K562 (cell line): ENCODE data around the gene BTBD17. TPM values are rescaled to one million over a fixed set of nuclear protein-coding genes. Genes with fewer than 3 reads are reported as not detected.
A peak's percentile ranks its signal among the peaks of the same experiment; 100 is the strongest.

Experiments used
- ATAC-seq: fragments of 200-7000 bp; cut with Tn5 transposase; 3 replicates; pipeline ENCODE4 v1.9.1; 2020; ENCODE audit warnings: moderate library complexity
- BruUV-seq: library from RNA; stranded (reverse); fragments of 400-500 nt; replicated peaks from 2 replicates; lab custom pipeline; 2021; lab: Mats Ljungman, UMichigan
- CTCF ChIA-PET: fragments of 300-600 bp; formaldehyde crosslinking; extraction: SDS; loops from one replicate; lab custom pipeline; 2021; ENCODE audit warnings: low intra/inter-chr PET ratio; lab: Yijun Ruan, JAX
- POLR2A ChIA-PET: fragments of 300-600, 350-650 bp; sonication (Branson Sonifier 250); formaldehyde crosslinking; extraction: SDS; loops from one replicate; lab custom pipeline; 2021; ENCODE audit warnings: antibody characterized with exemption, inconsistent platforms; lab: Yijun Ruan, JAX
- DNase-seq, 4 experiments: peaks; one replicate each; pipeline versions ENCODE4 v3.0.0 to v3.0.0-alpha.2; 2011 to 2018; ENCODE audit warnings: low spot score in 3 of 4, mixed read lengths in 3 of 4; ENCODE audit errors: extremely low read depth in 1 of 4
- FAIRE-seq: peaks from 2 replicates; lab custom pipeline; 2011; peaks lifted over from hg19 to GRCh38; lab: Jason Lieb, UNC
- H2AFZ ChIP-seq: 2 replicates; pipeline ENCODE4 v1.6.0; 2011; ENCODE audit warnings: low read depth, low read length, control low read depth, inconsistent platforms
- H3K27ac ChIP-seq: fragments of 200-600 bp; 3 replicates; pipeline ENCODE4 v1.8.0; 2011; ENCODE audit warnings: low read depth, mild to moderate bottlenecking, control low read depth, inconsistent platforms, low read length, moderate library complexity, mixed read lengths; ENCODE audit errors: extremely low read depth
- H3K27me3 ChIP-seq, 2 experiments: fragments of 300-600 bp in 1 of 2; 2 replicates in 1 of 2; 3 replicates in 1 of 2; pipeline versions ENCODE4 v1.6.0 to v1.8.0; 2011; ENCODE audit warnings: inconsistent platforms in 2 of 2, low read length in 2 of 2, mild to moderate bottlenecking in 1 of 2, mixed read lengths in 1 of 2, moderate library complexity in 1 of 2; ENCODE audit not compliant: control insufficient read depth in 2 of 2, insufficient read depth in 2 of 2
- H3K36me3 ChIP-seq: fragments of 300-600 bp; 3 replicates; pipeline ENCODE4 v1.8.0; 2011; ENCODE audit warnings: mild to moderate bottlenecking, low read length, inconsistent platforms; ENCODE audit not compliant: control insufficient read depth, insufficient read depth
- H3K4me1 ChIP-seq, 2 experiments: fragments of 200-600 bp in 1 of 2; replicated peaks in 1 of 2; 2 replicates in 1 of 2; 3 replicates in 1 of 2; pipeline versions ENCODE4 v1.5.1 to v1.8.0; 2011; ENCODE audit warnings: inconsistent platforms in 2 of 2, low read length in 2 of 2, mild to moderate bottlenecking in 1 of 2, mixed read lengths in 1 of 2, moderate library complexity in 1 of 2; ENCODE audit not compliant: control insufficient read depth in 2 of 2, insufficient read depth in 2 of 2
- H3K4me2 ChIP-seq: 2 replicates; pipeline ENCODE4 v1.6.1; 2011; ENCODE audit warnings: low read length, control low read depth, inconsistent platforms, mixed read lengths; ENCODE audit not compliant: insufficient read depth
- H3K4me3 ChIP-seq: fragments of 200-600 bp; sonication (generic), shearing (Covaris generic); 2 replicates; pipeline ENCODE4 v1.5.1; 2016; ENCODE audit warnings: control low read depth, inconsistent platforms
- H3K79me2 ChIP-seq: fragments of 200-600 bp; 3 replicates; pipeline ENCODE4 v1.8.0; 2011; ENCODE audit warnings: low read length, inconsistent platforms; ENCODE audit not compliant: control insufficient read depth, insufficient read depth
- H3K9ac ChIP-seq, 2 experiments: 2 replicates each; pipeline versions ENCODE4 v1.6.0 to v1.6.1; 2011; ENCODE audit warnings: low read depth in 2 of 2, low read length in 2 of 2, control low read depth in 1 of 2, inconsistent platforms in 1 of 2, mild to moderate bottlenecking in 1 of 2, mixed read lengths in 1 of 2; ENCODE audit not compliant: insufficient read depth in 1 of 2
- H3K9me1 ChIP-seq: one replicate; pipeline ENCODE4 v1.6.0; 2011; ENCODE audit warnings: inconsistent platforms, mild to moderate bottlenecking, low read length, moderate library complexity; ENCODE audit not compliant: control insufficient read depth, insufficient read depth
- H3K9me3 ChIP-seq: replicated peaks from 2 replicates; pipeline ENCODE4 v1.5.1; 2011; ENCODE audit warnings: low read depth, low read length, inconsistent platforms; ENCODE audit not compliant: control insufficient read depth, insufficient read depth
- H4K20me1 ChIP-seq: replicated peaks from 2 replicates; pipeline ENCODE4 v1.6.1; 2011; ENCODE audit warnings: low read length, inconsistent platforms, mixed read lengths; ENCODE audit not compliant: control insufficient read depth, insufficient read depth
- ATF3 ChIP-seq, 2 experiments: fragments of 450-650 bp in 1 of 2; sonication (generic) in 1 of 2; formaldehyde crosslinking in 1 of 2; IDR thresholded peaks in 1 of 2; conservative IDR thresholded peaks in 1 of 2; 2 replicates each; pipeline versions ENCODE4 v1.6.1 to v1.8.1; 2016 to 2023; ENCODE audit warnings: mild to moderate bottlenecking in 2 of 2, moderate library complexity in 2 of 2, inconsistent platforms in 1 of 2, missing genetic modification reagents in 1 of 2
- JUND ChIP-seq, 2 experiments: IDR thresholded peaks; 2 replicates in 1 of 2; 3 replicates in 1 of 2; pipeline ENCODE4 v1.6.1; 2011; ENCODE audit warnings: borderline replicate concordance in 2 of 2, low read depth in 2 of 2, low read length in 2 of 2, improper control_type of control experiment in 1 of 2, missing biosample characterization in 1 of 2, missing genetic modification characterization in 1 of 2, missing genetic modification reagents in 1 of 2
- MYBL2 ChIP-seq, 2 experiments: fragments of 450-650 bp in 1 of 2; sonication (generic) in 1 of 2; formaldehyde crosslinking in 1 of 2; IDR thresholded peaks; 2 replicates each; pipeline versions ENCODE4 v1.6.1 to v1.8.1; 2017 to 2022; ENCODE audit warnings: borderline replicate concordance in 1 of 2, inconsistent platforms in 1 of 2, low read depth in 1 of 2, mild to moderate bottlenecking in 1 of 2, missing genetic modification reagents in 1 of 2, moderate library complexity in 1 of 2
- NR2C1 ChIP-seq, 2 experiments: fragments of 450-650 bp; IDR thresholded peaks; 2 replicates each; pipeline ENCODE4 v1.6.1; 2017; ENCODE audit warnings: mild to moderate bottlenecking in 2 of 2, antibody characterized with exemption in 1 of 2, inconsistent platforms in 1 of 2, missing compliant biosample characterization in 1 of 2, missing genetic modification characterization in 1 of 2
- SAFB ChIP-seq: fragments of 200-400 bp; formaldehyde crosslinking; IDR thresholded peaks from 2 replicates; pipeline ENCODE4 v1.6.1; 2017; ENCODE audit warnings: low read depth, low read length, borderline replicate concordance
- ZNF318 ChIP-seq, 2 experiments: fragments of 450-650 bp; IDR thresholded peaks; 2 replicates each; pipeline ENCODE4 v1.6.1; 2016; ENCODE audit warnings: mild to moderate bottlenecking in 2 of 2, borderline replicate concordance in 1 of 2, low read depth in 1 of 2, moderate library complexity in 1 of 2
- ZNF436 ChIP-seq: fragments of 250-450, 450-650 bp; sonication (Bioruptor Pico); formaldehyde crosslinking; IDR thresholded peaks from 2 replicates; pipeline ENCODE4 v1.7.0; 2020; ENCODE audit warnings: mild to moderate bottlenecking
- ZNF586 ChIP-seq: fragments of 450-650 bp; formaldehyde crosslinking; conservative IDR thresholded peaks from 2 replicates; pipeline ENCODE4 v1.4.0; 2020; ENCODE audit warnings: mild to moderate bottlenecking, moderate library complexity
- WGBS: fragments of 100-300 bp; shearing (Covaris generic); methylation state at CpG from one replicate; pipeline ENCODE4 v1.1.6; 2016; ENCODE audit warnings: low coverage, mixed read lengths; ENCODE audit not compliant: insufficient coverage; ENCODE audit errors: missing lambda C conversion rate; 5-methylcytosine and 5-hydroxymethylcytosine counted together
- in situ Hi-C: fragments of 300-500 bp; cut with MboI; formaldehyde crosslinking; loops from 4 replicates; pipeline ENCODE4 v1.15.0; 2018; ENCODE audit warnings: inconsistent platforms, mixed read lengths
- intact Hi-C: fragments of 100-400 bp; cut with micrococcal nuclease; formaldehyde crosslinking; loops from 2 replicates; pipeline ENCODE4 v1.14.2; 2022
- polyA plus RNA-seq, 8 experiments: library from polyadenylated mRNA; depleted of rRNA in 4 of 8; stranded (reverse) in 5 of 8; unstranded in 3 of 8; fragments of >200 nt; fragmentation: Nextera tagmentation in 2 of 8; fragmentation: Illumina TruSeq in 1 of 8; extraction: Ambion mirVana in 2 of 8; extraction: Trizol in 1 of 8; gene quantifications; 2 replicates each; pipeline versions ENCODE4 v1.2.1 to v1.2.3, GENCODE V29; 2011 to 2014; ENCODE audit warnings: inconsistent platforms in 1 of 8, missing spikeins in 1 of 8
- total RNA-seq, 7 experiments: library from RNA; depleted of rRNA in 6 of 7; stranded (reverse); fragments of >200 nt in 6 of 7; fragmentation: Illumina TruSeq in 2 of 7; extraction: Trizol in 2 of 7; gene quantifications; 2 replicates each; pipeline versions ENCODE4 v1.2.1 to v1.2.3, GENCODE V29; 2011 to 2021; ENCODE audit warnings: low replicate concordance in 1 of 7

The BTBD17 gene
- total and polyA plus RNA-seq, 9 of the 15 experiments (the other 6 are each of a cell fraction or from before 2014, with no cell fraction given): not detected

GRCh38 chr17:74328487-74328886 is 33.2 kb downstream of the BTBD17 start:
- CTCF ChIA-PET: no interaction called here
- DNase-seq: no peak
- H3K4me3 ChIP-seq: no peak overlapping the region
- ATAC-seq: no peak
- H2AFZ ChIP-seq: no peak overlapping the region
- H3K4me2 ChIP-seq: no peak overlapping the region
- H4K20me1 ChIP-seq: no peaks in the 10 kb centered on the region; the same call in 1 of the 2 replicates
- in situ Hi-C loops (no loop called here), intact Hi-C loops (no loop called here)
- POLR2A ChIA-PET: interaction anchor here (0.6 kb wide), 1 partner anchor 18 kb away, joined by 3 read pairs; no protein-coding TSS in a partner anchor
- H3K79me2 ChIP-seq: no peaks in the 10 kb centered on the region
- H3K9me3 ChIP-seq: no peaks in the 10 kb centered on the region
- H3K36me3 ChIP-seq: no peaks in the 10 kb centered on the region
- peaks cover 10 to 19% of the 10 kb centered on the region in 2 experiments; a peak in 4 of 5 replicates for H3K27me3 ChIP-seq
- no peak overlapping the region for H3K9ac ChIP-seq
- H3K4me1 ChIP-seq: peaks cover 12 to 39% of the 10 kb centered on the region in 2 experiments
- no peak overlapping the region for H3K27ac ChIP-seq
- no peaks in the 10 kb centered on the region for H3K9me1 ChIP-seq
- FAIRE-seq: no peak
- 81% methylated on average over 3 of the region's 3 CpGs for WGBS
- no TSS peak for BruUV-seq
- TF ChIP-seq ZNF586 (CRISPR knock-in tag) (no peak), SAFB (no peak), NR2C1 (IDR thresholded peaks at IDR 0.05) (no peak), NR2C1 (tag; IDR thresholded peaks at IDR 0.05) (no peak), ZNF318 (IDR thresholded peaks at IDR 0.05; ENCODE audit: borderline replicate concordance in 1 of 2, low read depth in 1 of 2) (no peak), MYBL2 (IDR thresholded peaks at IDR 0.05; ENCODE audit: low read depth) (no peak), MYBL2 (CRISPR knock-in tag; IDR thresholded peaks at IDR 0.05; ENCODE audit: borderline replicate concordance) (no peak), ZNF436 (CRISPR knock-in tag) (peak; percentile 80), JUND (IDR thresholded peaks at IDR 0.05; ENCODE audit: borderline replicate concordance, low read depth, low read length) (0 out of 2 replicates have a peak, but pooled peaks have one; percentile 13), JUND (tag; IDR thresholded peaks at IDR 0.05; ENCODE audit: borderline replicate concordance, low read depth, low read length) (no peak), ATF3 (IDR thresholded peaks at IDR 0.05) (peak; percentile 69), ATF3 (CRISPR knock-in tag; conservative IDR thresholded peaks at IDR 0.05) (no peak)
